NCI-H2107 treated with DMSO at 0.1 percent for 48 hours (cell line): ENCODE results near the gene KIAA1614.

Source experiments
- DNase-seq: peaks from one replicate; lab custom pipeline; 2025; ENCODE audit not compliant: unreplicated experiment; lab: John Stamatoyannopoulos, UW

The KIAA1614 gene

DNA sequence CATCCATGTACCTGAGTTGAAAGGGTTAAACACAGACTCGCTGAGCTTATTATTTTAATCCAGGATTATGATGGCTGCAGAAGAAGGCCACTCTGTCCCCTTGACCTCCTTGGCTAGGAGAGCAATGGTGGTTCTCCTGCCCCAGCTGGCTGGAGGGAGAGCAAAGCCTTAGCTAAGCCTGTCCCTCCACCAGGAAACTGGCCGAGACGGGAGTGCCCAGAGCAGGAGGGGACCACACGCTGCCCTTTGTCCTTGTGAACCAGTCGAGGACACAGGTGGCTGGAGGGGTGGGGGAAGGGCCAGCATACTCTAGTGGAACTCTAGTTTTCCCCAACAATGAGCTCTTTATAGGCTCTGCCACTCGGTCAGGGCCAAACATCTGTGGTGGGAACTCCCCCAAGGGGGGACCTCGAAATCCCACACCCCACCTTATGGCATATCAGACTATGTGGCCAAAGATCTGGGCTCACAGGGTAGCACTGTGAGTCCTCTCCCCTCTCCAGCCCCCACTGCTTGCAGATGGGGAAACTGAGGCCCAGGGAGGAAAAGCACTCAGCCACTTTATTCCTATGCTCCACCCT, 12.9 kb downstream of the KIAA1614 start:
- no peak for DNase-seq

DNA sequence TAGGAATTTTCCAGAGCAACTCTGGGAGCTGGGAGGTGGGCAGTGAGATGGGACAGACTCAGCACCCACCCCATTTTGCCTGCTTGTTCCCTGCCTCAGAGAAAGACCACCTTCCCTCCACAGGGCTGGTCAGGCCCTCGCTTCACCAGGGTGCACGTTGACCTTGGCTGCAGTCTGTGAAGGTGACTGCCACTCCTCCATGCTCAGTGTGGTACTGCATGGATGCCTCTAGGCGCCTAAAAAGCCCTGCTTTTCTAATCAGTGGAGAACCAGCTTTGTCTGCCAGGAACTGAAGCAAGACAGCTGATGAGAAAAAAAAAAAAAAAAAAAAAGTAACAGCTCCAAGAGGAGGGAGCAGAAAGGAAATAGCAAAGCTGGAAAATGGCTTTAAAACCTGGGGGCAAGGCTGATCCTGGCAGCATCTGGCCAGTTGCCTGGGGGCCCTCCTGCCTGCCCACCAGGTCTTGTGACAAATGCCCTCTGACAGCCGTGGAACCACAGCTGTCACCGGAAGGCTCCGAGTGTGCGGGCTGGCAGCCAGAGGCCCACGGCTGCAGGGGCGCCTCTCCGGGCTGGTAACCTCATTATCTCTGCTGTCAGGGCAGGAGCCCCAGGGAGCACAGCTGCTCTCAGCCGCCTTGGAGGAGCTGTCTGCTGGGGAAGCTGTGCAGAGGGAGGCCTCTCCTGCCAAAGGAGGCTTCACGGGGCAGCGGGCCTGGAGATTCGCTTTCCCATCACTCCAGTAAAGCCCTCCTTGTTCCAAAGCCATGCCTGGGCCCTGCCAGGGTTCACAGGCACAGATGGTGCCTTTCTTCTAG, 13.7 kb downstream of the KIAA1614 start:
- peak; percentile 56 for DNase-seq

DNA sequence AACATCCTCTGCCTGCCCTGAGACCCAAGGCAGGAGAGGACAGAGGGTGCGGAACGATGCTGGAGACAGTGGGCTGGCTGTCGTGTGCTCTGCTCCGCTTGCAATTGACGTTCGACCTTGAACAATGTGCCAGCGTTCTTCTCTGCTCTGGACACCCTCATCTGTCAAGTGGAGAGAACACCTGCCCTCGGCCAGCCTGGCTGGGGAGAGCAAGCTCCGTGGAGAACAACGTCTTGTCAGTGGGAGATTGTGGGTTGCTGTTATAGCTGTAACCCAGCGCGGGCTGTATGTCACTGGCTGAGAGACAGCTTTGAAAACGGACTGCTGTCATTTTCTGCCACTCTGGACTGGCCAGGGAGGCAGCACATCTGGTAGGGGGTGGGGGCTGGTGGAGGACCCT, 14.7 kb downstream of the KIAA1614 start:
- DNase-seq: peak; percentile 52

DNA sequence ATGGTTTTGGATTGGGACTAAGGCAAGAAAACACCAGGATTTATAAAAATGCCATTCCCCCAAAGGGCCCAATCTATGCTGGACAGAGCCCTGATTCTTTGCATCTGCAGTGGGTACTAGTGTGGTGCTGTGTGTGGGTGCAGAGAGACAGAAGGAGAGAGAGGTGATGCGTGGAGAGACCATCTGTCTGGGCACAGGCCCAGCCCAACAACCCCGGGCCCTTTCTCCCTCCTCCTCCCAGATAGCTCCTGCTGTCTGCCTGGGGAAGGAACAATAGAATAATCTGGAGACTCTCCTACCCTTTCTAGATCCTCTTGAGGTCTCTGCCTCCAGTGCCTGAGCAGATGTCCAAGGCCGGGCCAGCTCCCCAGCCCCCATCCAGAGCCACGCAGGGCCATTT, 15.1 kb downstream of the KIAA1614 start:
- peak; percentile 25 for DNase-seq

DNA sequence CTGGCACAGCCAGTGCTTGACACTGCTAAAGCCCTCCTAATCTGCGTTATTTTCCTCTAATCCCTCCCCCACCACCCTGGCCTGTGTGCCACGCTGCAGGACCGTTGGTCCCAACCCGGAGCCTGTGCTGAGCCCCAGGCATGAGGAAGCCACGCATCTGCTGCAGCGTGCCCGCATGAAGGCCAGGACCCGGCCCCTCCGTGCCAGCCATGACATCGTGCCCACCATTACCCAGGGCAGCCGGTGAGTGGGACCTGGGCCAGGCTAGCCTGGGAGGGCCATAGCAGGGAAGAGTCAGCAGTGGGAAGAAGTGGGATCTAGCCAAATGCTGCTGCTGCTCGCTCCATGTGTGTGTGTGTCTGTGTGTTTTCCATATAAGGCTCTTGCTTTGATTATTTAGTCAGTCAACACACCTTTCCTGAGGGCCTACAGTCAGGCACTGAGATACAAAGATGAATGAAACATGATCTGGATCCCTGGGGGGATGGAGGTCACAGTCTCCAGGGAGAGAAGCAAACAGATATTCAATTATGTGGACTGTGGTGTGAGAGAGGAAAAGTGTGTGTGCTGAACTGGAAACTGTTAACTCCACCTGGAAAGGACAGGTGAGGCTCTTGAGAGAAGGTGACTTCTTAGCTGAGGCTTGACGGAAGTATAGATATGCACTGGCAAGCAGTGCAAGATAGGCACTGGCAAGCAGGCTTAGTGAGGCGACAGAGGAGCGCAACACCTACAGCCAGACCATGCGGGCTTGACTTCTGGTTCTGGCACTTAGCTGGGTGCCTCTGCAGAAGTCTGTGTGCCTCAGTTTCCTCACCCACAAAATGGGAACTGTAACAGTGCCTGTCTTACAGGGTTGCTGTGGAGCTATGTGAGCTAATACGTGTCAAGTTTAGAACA, 15.9 kb downstream of the KIAA1614 start:
- peak; percentile 94 for DNase-seq

DNA sequence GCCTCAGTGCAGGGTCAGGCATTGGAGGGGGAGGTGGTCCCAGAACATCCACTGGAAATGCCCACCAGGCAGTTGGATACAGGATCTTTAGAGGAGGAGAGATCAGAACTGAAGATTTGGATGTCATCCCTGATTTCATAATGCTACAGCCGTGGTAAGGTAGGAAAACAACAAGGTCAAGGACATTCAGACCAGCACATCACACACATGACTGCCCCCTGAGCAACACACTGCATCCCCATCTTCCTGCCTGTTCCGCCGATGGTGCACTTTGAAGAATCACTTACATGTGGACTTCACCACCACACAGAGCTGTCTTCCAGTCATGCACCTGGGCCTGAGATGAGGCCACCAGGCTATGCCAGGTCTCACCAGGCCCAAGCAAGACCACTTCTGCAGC, 16.7 kb downstream of the KIAA1614 start:
- no peak for DNase-seq

DNA sequence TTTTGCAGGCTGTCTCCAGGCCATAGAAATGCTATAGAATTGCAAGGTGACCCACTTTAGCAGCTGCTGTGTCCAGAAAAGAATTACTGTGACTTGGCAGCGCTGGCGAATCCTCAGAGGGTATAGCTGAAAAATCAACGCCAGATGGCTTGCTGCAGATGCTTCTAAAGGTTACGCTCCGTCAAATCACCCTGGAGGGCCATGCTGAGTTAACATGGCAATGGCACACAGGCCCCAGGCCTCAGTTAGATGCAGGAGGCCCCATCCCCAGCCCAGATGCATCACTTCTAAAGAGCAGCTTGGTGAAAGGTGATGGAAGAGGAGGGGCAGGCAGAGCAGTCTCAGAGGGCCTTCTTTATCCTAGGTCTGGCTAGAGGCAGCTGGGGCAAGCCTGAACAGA, 18.0 kb downstream of the KIAA1614 start:
- DNase-seq: peak; percentile 71

DNA sequence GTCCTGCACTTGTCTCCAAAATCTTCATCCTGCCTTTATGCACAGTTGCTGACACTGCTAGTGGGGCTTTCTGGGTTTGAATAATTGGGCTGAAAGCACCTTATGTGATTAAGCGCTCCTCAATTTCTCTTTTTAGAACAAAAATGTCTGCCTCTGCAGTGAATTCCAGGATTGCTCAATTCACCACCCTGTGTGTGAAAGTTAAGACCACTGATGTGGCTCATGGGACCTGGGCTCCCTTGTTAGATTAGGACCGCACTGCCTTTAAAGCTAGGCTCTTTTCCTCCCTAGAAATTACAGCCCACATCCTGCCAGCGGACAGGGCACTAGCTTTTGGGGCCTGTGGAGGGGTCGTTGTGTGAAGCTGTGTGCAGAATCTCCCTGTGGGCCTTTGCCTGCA, 18.8 kb downstream of the KIAA1614 start:
- DNase-seq: no peak

DNA sequence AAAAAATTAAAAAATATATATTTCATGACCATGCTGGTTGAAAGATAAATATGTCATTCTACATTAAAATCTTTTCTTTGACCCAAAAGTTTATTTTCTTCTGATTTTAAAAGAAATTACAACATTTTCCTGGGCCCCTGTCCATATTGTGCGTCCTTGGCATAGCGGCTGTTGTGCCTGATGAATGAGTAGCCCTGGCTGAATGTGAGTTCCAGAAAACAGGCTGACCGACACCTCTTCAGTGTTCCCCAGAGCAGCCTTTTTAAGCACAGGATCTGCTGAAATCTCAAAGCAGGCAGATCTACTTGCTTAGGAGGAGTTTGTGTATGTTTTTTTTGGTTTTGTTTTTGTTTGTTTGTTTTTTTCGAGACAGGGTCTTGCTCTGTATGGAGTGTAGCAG, 19.7 kb downstream of the KIAA1614 start:
- no peak for DNase-seq

DNA sequence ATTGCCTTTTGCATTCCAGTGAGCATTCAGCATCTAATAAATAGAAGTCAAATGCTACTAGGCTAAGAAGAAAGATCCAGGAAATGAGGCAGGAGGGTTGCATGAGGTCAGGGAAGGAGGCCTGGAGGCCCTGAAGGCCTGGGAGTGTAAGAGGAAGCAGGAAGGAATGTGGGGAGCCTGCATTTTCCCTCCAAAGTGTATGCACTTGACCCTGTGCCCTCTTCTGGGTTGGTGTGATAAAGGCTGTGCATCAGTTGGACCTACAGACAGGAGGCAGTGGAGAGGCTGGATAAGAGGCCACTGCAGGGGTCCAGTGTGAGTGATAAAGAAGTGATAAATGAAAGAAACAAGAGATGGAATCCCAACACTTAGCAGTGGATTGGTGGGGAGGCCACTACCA, 20.4 kb downstream of the KIAA1614 start:
- DNase-seq: no peak

DNA sequence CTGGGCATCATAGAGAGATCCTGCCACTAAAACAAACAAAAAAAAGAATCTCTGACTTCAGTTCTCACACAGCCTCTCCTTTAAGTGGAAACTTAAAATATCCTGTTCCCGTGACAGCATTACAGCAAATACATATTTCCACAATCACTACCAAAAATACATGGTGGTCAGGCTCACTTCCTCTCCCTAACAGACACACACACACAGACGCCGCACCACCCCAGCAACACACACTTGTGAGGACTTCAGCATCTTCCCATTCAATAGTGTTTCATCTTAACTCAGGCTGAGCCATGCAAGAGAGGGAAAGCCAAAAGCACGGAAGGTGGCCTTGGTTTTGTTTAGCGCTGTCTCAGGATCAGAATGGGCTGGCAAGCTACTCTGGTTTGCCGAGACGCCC, 21.9 kb downstream of the KIAA1614 start:
- DNase-seq: no peak

DNA sequence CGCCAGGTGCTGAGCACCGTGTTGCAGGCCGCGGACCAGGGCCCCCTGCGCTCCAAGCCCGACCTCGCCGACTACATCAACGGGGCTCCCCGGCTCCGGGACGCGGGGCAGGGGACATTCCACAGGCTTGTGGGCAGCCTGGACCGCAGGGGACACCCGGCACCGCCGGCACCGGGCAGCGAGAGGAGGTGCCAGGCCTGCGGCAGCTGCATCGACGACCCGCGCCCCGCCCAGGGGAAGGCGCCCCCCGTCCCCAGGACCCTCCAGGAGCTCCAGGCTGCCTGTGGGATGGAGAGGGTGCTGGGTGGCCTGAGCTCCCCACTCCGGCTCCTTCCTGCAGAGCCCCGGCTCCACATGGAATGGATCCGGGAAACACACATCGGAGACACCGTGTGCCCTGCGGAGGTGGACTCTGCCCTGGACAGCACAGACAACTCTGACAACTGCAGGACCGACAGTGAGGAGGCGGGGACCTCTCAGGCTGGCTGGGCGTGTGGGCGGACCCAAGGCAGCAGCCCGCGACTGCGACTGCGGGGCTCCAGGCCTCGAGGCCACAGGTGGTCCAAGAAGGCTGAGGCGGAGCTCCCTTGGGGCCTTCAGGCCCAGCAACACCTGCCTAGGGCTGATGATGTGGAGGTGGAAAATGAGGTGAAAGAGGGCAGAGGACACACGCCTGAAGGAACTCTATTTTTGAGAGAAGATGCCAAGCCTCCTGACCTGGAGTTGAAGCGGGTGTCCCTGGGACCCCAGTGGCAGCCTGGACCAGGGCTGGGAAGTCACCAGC, 22.8 kb downstream of the KIAA1614 start:
- peak; percentile 40 for DNase-seq

DNA sequence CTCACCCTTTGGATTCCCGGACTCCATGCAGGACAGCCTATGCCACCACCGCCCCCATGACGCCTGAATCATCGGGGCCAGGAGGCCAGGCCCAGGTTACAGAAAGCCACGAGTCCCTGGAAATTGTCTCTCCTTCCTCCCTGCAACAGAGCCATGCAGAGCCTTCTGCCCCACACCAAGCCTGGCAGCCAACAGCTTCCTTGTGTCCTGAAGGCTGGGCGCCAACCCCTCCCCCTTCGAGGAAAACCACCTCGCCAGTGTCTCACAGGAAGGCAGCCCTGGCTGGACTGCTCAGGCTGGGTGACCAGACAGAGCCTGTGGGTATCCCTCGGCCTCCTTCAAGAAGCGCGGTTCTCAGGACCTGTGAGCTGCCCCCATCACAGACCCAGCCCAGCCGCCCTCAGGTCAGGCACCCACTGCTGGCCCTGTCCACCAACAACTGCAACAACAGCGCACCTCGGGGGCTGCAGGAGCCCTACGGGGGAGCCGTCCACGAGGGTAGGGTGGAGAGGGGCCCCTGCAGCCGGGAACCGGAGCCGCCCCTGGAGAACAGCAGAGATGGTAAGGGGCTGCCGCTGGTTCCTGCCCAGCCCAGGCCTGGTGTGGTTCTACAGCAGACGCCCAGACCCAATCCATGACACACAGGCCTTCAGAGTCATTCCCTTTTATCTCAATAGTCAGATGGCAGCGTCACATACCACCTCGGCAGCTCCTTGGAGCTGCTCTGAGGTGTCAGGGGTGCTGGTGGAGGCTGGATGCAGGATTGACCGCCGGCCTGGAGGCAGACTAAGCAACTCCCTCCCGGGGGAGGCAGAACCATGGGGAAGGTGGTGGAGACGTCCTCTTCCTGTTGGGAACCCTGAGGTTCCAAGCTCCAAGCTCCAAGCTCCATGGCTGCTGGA, 23.7 kb downstream of the KIAA1614 start:
- DNase-seq: no peak

DNA sequence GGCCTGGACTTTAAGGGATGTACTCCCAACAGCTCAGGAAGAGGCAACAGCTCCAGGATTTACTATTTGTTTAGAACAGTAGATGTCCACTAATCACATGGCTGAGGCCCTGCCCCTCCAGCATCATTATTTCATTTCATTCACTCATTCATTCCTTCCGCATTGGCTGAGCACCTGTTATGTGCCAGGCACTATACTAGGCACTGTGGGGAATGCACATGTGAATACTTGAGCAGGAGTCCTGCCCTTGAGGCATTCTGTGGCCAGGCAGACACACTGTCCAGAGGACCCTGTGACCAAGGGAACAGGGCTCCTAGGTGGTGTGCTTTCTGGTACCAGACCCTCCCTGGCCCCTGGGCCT, 24.3 kb downstream of the KIAA1614 start:
- DNase-seq: no peak

DNA sequence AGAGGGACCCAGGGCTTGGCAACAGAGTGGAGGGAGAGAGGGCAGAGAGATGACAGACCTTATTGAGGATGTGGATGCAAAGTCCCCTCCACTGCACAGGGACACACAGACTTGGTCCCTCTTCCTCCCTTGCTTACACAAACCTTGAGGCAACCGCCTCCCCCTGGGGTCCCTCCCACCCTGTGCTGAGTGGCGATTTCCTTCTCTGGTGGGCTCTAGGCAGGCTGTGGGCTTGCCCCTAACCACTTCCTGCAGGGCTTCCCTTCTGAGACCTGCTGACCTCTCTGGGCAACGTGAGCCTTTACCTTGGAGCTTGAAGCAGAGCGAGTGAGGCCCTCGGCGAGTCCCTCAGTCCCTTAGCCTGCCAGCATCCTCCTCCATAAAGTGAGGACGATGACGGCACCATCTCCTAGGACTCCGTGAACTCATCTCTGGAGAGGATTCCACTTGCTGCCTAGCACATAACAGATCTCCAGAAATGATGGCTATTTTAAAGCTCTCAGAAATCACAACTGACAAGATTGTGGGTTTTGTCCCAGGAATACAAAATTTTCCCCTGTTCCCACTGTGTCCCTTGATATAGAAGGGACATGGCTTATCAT, 25.0 kb downstream of the KIAA1614 start:
- no peak for DNase-seq

DNA sequence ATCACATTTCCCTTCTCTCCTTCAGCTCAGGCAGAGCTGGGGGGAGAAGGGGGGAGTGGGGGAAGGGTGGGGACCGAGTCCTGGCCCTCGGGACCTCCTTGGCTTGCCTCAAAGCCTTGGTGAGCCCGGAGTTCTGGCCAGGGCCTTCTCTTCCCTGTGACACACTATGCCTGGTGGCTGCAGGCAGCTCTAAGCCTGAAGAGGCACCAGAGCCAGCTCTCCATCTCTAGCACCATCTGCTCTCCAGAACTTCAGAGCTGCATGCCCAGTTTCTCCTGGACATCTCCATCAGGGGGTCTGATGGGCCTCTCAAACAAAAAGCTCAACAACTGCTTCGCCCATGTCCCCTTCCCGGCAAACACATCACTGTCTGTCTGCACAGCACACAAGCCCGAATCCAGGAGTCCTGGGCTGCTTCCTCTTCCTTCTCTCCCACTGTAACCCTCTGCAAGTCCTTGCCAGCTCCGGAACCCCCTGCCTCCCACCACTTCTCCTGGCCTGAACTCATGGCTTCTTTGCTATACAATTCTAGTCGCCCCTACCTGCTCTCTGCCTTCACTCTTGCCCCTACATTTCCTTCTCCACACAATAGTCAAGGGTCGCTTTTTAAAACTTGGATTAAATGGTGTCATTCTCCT, 26.5 kb downstream of the KIAA1614 start:
- no peak for DNase-seq

DNA sequence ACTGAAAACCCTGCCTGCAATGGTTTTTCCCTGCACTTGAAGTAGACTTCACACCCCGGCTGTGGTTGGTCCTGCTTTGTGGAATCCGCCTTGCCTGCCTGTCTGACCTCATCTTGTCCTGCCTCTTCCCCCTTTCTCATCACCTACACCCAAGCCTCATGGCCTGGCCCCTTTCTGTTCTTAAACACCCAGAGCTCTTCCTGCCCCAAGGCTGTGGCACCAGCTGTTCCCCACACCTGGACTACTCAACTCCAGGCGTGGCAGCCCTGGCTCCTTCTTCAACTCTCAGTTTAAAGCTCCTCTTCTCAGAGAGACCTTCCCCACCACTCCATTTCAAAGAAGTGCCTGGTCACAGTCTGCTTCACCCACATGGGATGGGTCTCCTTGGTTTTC, 27.0 kb downstream of the KIAA1614 start:
- no peak for DNase-seq

DNA sequence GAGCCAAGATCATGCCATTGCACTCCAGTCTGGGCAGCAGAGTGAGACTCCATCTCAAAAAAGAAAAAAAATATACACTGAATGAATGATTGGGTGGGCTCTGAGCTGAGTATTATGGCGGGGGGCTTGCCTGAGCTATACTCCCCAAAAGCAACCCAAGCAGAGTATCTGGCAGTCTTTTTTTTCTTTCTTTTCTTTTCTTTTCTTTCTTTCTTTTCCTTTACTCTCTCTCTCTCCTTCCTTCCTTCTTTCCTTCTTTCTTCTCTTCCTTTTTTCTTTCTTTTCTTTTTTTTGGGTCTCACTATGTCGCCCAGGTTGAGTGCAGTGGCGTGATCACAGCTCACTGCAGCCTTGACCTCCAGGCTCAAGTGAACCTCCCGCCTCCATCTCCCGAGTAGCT, 27.7 kb downstream of the KIAA1614 start:
- no peak for DNase-seq
